H9 (cell line): ENCODE results near the gene TUBB6. TPM values are rescaled to one million over a fixed set of nuclear protein-coding genes. Genes with fewer than 3 reads are reported as not detected.

Experiments
- DNase-seq: peaks from one replicate; pipeline ENCODE4 v3.0.0-alpha.2; 2017
- H2AFZ ChIP-seq: one replicate; pipeline ENCODE4 v1.6.1; 2013; ENCODE audit warnings: mild to moderate bottlenecking, low read length, control low read depth, moderate library complexity
- H2AK5ac ChIP-seq: 2 replicates; pipeline ENCODE4 v1.6.1; 2013; ENCODE audit warnings: low read length, control low read depth, mixed read lengths; ENCODE audit not compliant: insufficient read length
- H2BK120ac ChIP-seq: one replicate; pipeline ENCODE4 v1.6.1; 2013; ENCODE audit warnings: low read depth, mild to moderate bottlenecking, low read length, control low read depth, inconsistent platforms; ENCODE audit not compliant: poor library complexity, severe bottlenecking
- H2BK12ac ChIP-seq: 2 replicates; pipeline ENCODE4 v1.6.1; 2013; ENCODE audit warnings: low read length, control low read depth, mixed read lengths, low read depth; ENCODE audit not compliant: insufficient read length
- H2BK15ac ChIP-seq: 2 replicates; pipeline ENCODE4 v1.6.1; 2013; ENCODE audit warnings: low read depth, low read length, control low read depth
- H2BK20ac ChIP-seq: one replicate; pipeline ENCODE4 v1.6.1; 2013; ENCODE audit warnings: low read depth, mild to moderate bottlenecking, low read length, control low read depth, inconsistent platforms; ENCODE audit not compliant: poor library complexity, severe bottlenecking
- H2BK5ac ChIP-seq: 2 replicates; pipeline ENCODE4 v1.6.1; 2013; ENCODE audit warnings: low read length, control low read depth, mixed read lengths; ENCODE audit not compliant: insufficient read length
- H3K14ac ChIP-seq: 2 replicates; pipeline ENCODE4 v1.6.1; 2013; ENCODE audit warnings: low read length, control low read depth; ENCODE audit not compliant: insufficient read depth
- H3K18ac ChIP-seq: 2 replicates; pipeline ENCODE4 v1.6.1; 2013; ENCODE audit warnings: low read depth, mild to moderate bottlenecking, mixed read lengths, low read length, control low read depth; ENCODE audit not compliant: insufficient read length
- H3K23ac ChIP-seq: 2 replicates; pipeline ENCODE4 v1.6.1; 2013; ENCODE audit warnings: low read length, control low read depth, mixed read lengths, low read depth; ENCODE audit not compliant: insufficient read length
- H3K23me2 ChIP-seq: 2 replicates; pipeline ENCODE4 v1.6.1; 2013; ENCODE audit warnings: low read depth, mild to moderate bottlenecking, mixed read lengths, low read length, control low read depth; ENCODE audit not compliant: insufficient read length, poor library complexity, severe bottlenecking
- H3K27ac ChIP-seq: 2 replicates; pipeline ENCODE4 v1.5.1; 2013; ENCODE audit warnings: low read length, control low read depth, mixed read lengths, low read depth; ENCODE audit not compliant: insufficient read length
- H3K27me3 ChIP-seq: 2 replicates; pipeline ENCODE4 v1.6.1; 2013; ENCODE audit warnings: low read length, control low read depth, inconsistent platforms; ENCODE audit not compliant: insufficient read depth
- H3K4ac ChIP-seq: 2 replicates; pipeline ENCODE4 v1.6.1; 2013; ENCODE audit warnings: low read depth, mild to moderate bottlenecking, control low read depth, inconsistent platforms, low read length, moderate library complexity
- H3K4me1 ChIP-seq: 2 replicates; pipeline ENCODE4 v1.6.1; 2013; ENCODE audit warnings: low read length, control low read depth, inconsistent platforms; ENCODE audit not compliant: insufficient read depth
- H3K4me2 ChIP-seq: 2 replicates; pipeline ENCODE4 v1.6.1; 2013; ENCODE audit warnings: low read length, control low read depth, mixed read lengths; ENCODE audit not compliant: insufficient read length, insufficient read depth
- H3K56ac ChIP-seq: 2 replicates; pipeline ENCODE4 v1.6.1; 2013; ENCODE audit warnings: low read depth, mild to moderate bottlenecking, mixed read lengths, low read length, control low read depth; ENCODE audit not compliant: insufficient read length
- H3K79me1 ChIP-seq: 2 replicates; pipeline ENCODE4 v1.6.1; 2013; ENCODE audit warnings: low read depth, mild to moderate bottlenecking, moderate library complexity, low read length, control low read depth, inconsistent platforms; ENCODE audit not compliant: insufficient read depth, poor library complexity, severe bottlenecking
- H3K79me2 ChIP-seq: 2 replicates; pipeline ENCODE4 v1.6.1; 2013; ENCODE audit warnings: low read length, control low read depth, inconsistent platforms; ENCODE audit not compliant: insufficient read depth
- H3K9ac ChIP-seq: 2 replicates; pipeline ENCODE4 v1.6.1; 2013; ENCODE audit warnings: low read length, control low read depth, mixed read lengths; ENCODE audit not compliant: insufficient read length; ENCODE audit errors: extremely low read depth
- H3K9me3 ChIP-seq: one replicate; pipeline ENCODE4 v1.6.1; 2013; ENCODE audit warnings: low read depth, low read length, inconsistent platforms; ENCODE audit not compliant: control insufficient read depth
- H3T11ph ChIP-seq: one replicate; pipeline ENCODE4 v1.6.1; 2013; ENCODE audit warnings: mild to moderate bottlenecking, low read length, control low read depth, inconsistent platforms
- H4K20me1 ChIP-seq: one replicate; pipeline ENCODE4 v1.6.1; 2013; ENCODE audit not compliant: control insufficient read depth, insufficient read length, insufficient read depth
- H4K5ac ChIP-seq: 2 replicates; pipeline ENCODE4 v1.6.1; 2013; ENCODE audit warnings: low read depth, mild to moderate bottlenecking, mixed read lengths, low read length, control low read depth; ENCODE audit not compliant: insufficient read length
- H4K8ac ChIP-seq: replicated peaks from 2 replicates; pipeline ENCODE4 v1.6.1; 2013; ENCODE audit warnings: low read length, control low read depth, mixed read lengths, low read depth; ENCODE audit not compliant: insufficient read length
- H4K91ac ChIP-seq: 2 replicates; pipeline ENCODE4 v1.6.1; 2013; ENCODE audit warnings: low read depth, mild to moderate bottlenecking, moderate library complexity, mixed read lengths, low read length, control low read depth; ENCODE audit not compliant: insufficient read length
- H3K27ac Mint-ChIP-seq, 3 experiments: 2 replicates in 2 of 3; 3 replicates in 1 of 3; pipeline ENCODE4 v1.8.0; 2020 to 2021; ENCODE audit warnings: mixed read lengths in 3 of 3, mild to moderate bottlenecking in 1 of 3, moderate library complexity in 1 of 3
- H3K27me3 Mint-ChIP-seq: 2 replicates; pipeline ENCODE4 v1.8.0; 2021; ENCODE audit warnings: low read depth, mild to moderate bottlenecking, moderate library complexity, mixed read lengths
- H3K36me3 Mint-ChIP-seq, 3 experiments: 2 replicates in 2 of 3; 3 replicates in 1 of 3; pipeline ENCODE4 v1.8.0; 2020 to 2021; ENCODE audit warnings: low read depth in 3 of 3, mixed read lengths in 3 of 3; ENCODE audit not compliant: insufficient read depth in 1 of 3
- H3K4me1 Mint-ChIP-seq, 2 experiments: 2 replicates each; pipeline ENCODE4 v1.8.0; 2020; ENCODE audit warnings: mixed read lengths in 2 of 2
- H3K4me3 Mint-ChIP-seq, 2 experiments: 2 replicates in 1 of 2; 3 replicates in 1 of 2; pipeline ENCODE4 v1.8.0; 2020 to 2021; ENCODE audit warnings: mild to moderate bottlenecking in 2 of 2, mixed read lengths in 2 of 2, moderate library complexity in 1 of 2
- H3K9me3 Mint-ChIP-seq, 2 experiments: 2 replicates in 1 of 2; 3 replicates in 1 of 2; pipeline ENCODE4 v1.8.0; 2020; ENCODE audit warnings: mild to moderate bottlenecking in 2 of 2, mixed read lengths in 2 of 2, moderate library complexity in 1 of 2
- WGBS: extraction: QIAGEN DNeasy Blood & Tissue Kit; methylation state at CpG from one replicate; pipeline ENCODE4 v1.1.7; 2013; ENCODE audit warnings: missing lambda C conversion rate, low lambda C conversion rate, mixed read lengths; ENCODE audit not compliant: insufficient read length; ENCODE audit errors: extremely low coverage; 5-methylcytosine and 5-hydroxymethylcytosine counted together
- total RNA-seq: library from RNA; stranded (reverse); gene quantifications from 2 replicates; pipeline ENCODE4 v1.2.1, GENCODE V29; 2021
- TF ChIP-seq, protein P1 (sequence below): fragments of 200-600 bp; sonication (generic); conservative IDR thresholded peaks from 3 replicates; pipeline ENCODE4 v1.8.0; 2021; ENCODE audit warnings: antibody characterized with exemption, mild to moderate bottlenecking

The TUBB6 gene
- total RNA-seq, 1 experiment from 2014 or later = 134 TPM

GRCh38 chr18:12278215-12278671 is 29.8 kb upstream of the TUBB6 start:
- Histone ChIP-seq H3K79me1 (no peaks in the 10 kb centered on the region), H3K4ac (no peak overlapping the region; the same call in 1 of the 2 replicates), H4K8ac (no peak overlapping the region), H3K14ac (peak overlapping the region; percentile 79; the same call in 1 of the 2 replicates), H4K91ac (no peak overlapping the region), H4K20me1 (no peaks in the 10 kb centered on the region), H2BK15ac (no peak overlapping the region), H3T11ph (no peak overlapping the region), H3K79me2 (no peaks in the 10 kb centered on the region), H2AFZ (no peak overlapping the region), H2BK20ac (no peak overlapping the region), H3K27me3 (no peaks in the 10 kb centered on the region; the same call in 1 of the 2 replicates), H4K5ac (no peak overlapping the region), H3K23ac (no peak overlapping the region), H3K27ac (no peak overlapping the region), H3K9me3 (no peaks in the 10 kb centered on the region), H2AK5ac (no peak overlapping the region), H3K4me2 (no peak overlapping the region), H2BK5ac (no peak overlapping the region), H3K4me1 (no peaks in the 10 kb centered on the region; the same call in 1 of the 2 replicates), H2BK12ac (no peak overlapping the region), H3K18ac (peak overlapping the region; percentile 92), H3K9ac (no peak overlapping the region), H2BK120ac (no peak overlapping the region), H3K56ac (no peak overlapping the region), H3K23me2 (peaks cover 2% of the 10 kb centered on the region)
- WGBS = no CpG with 5 or more reads among the region's 7 CpGs
- TF ChIP-seq, protein P1, sequence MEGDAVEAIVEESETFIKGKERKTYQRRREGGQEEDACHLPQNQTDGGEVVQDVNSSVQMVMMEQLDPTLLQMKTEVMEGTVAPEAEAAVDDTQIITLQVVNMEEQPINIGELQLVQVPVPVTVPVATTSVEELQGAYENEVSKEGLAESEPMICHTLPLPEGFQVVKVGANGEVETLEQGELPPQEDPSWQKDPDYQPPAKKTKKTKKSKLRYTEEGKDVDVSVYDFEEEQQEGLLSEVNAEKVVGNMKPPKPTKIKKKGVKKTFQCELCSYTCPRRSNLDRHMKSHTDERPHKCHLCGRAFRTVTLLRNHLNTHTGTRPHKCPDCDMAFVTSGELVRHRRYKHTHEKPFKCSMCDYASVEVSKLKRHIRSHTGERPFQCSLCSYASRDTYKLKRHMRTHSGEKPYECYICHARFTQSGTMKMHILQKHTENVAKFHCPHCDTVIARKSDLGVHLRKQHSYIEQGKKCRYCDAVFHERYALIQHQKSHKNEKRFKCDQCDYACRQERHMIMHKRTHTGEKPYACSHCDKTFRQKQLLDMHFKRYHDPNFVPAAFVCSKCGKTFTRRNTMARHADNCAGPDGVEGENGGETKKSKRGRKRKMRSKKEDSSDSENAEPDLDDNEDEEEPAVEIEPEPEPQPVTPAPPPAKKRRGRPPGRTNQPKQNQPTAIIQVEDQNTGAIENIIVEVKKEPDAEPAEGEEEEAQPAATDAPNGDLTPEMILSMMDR = peak; percentile 55
- peaks cover 11% of the 10 kb centered on the region for H3K27me3 Mint-ChIP-seq
- H3K4me1 Mint-ChIP-seq = peaks cover 20 to 29% of the 10 kb centered on the region in 2 experiments
- no peak overlapping the region for H3K27ac Mint-ChIP-seq
- H3K36me3 Mint-ChIP-seq = no peaks in the 10 kb centered on the region; a peak in 1 of 7 replicates
- peak; percentile 65 for DNase-seq
- no peak overlapping the region; a peak in 1 of 5 replicates for H3K4me3 Mint-ChIP-seq
- H3K9me3 Mint-ChIP-seq = no peaks in the 10 kb centered on the region
